K562 (cell line): Measurements from ENCODE around the gene STON2. TPM values are rescaled to one million over a fixed set of nuclear protein-coding genes. Genes with fewer than 3 reads are reported as not detected.
"Not testable (repeated sequence)": the region's sequence is repeated elsewhere in the genome, so short reads cannot be mapped to it uniquely, and the experiment has no call there.

Experiments used
- ATAC-seq: fragments of 200-7000 bp; cut with Tn5 transposase; 3 replicates; pipeline ENCODE4 v1.9.1; 2020; ENCODE audit warnings: moderate library complexity
- BruUV-seq: library from RNA; stranded (reverse); fragments of 400-500 nt; replicated peaks from 2 replicates; lab custom pipeline; 2021; lab: Mats Ljungman, UMichigan
- CTCF ChIA-PET: fragments of 300-600 bp; formaldehyde crosslinking; extraction: SDS; loops from one replicate; lab custom pipeline; 2021; ENCODE audit warnings: low intra/inter-chr PET ratio; lab: Yijun Ruan, JAX
- POLR2A ChIA-PET: fragments of 300-600, 350-650 bp; sonication (Branson Sonifier 250); formaldehyde crosslinking; extraction: SDS; loops from one replicate; lab custom pipeline; 2021; ENCODE audit warnings: antibody characterized with exemption, inconsistent platforms; lab: Yijun Ruan, JAX
- DNase-seq, 4 experiments: peaks; one replicate each; pipeline versions ENCODE4 v3.0.0 to v3.0.0-alpha.2; 2011 to 2018; ENCODE audit warnings: low spot score in 3 of 4, mixed read lengths in 3 of 4; ENCODE audit errors: extremely low read depth in 1 of 4
- FAIRE-seq: peaks from 2 replicates; lab custom pipeline; 2011; peaks lifted over from hg19 to GRCh38; lab: Jason Lieb, UNC
- H2AFZ ChIP-seq: 2 replicates; pipeline ENCODE4 v1.6.0; 2011; ENCODE audit warnings: low read depth, low read length, control low read depth, inconsistent platforms
- H3K27ac ChIP-seq: fragments of 200-600 bp; 3 replicates; pipeline ENCODE4 v1.8.0; 2011; ENCODE audit warnings: low read depth, mild to moderate bottlenecking, control low read depth, inconsistent platforms, low read length, moderate library complexity, mixed read lengths; ENCODE audit errors: extremely low read depth
- H3K27me3 ChIP-seq, 2 experiments: fragments of 300-600 bp in 1 of 2; 2 replicates in 1 of 2; 3 replicates in 1 of 2; pipeline versions ENCODE4 v1.6.0 to v1.8.0; 2011; ENCODE audit warnings: inconsistent platforms in 2 of 2, low read length in 2 of 2, mild to moderate bottlenecking in 1 of 2, mixed read lengths in 1 of 2, moderate library complexity in 1 of 2; ENCODE audit not compliant: control insufficient read depth in 2 of 2, insufficient read depth in 2 of 2
- H3K36me3 ChIP-seq: fragments of 300-600 bp; 3 replicates; pipeline ENCODE4 v1.8.0; 2011; ENCODE audit warnings: mild to moderate bottlenecking, low read length, inconsistent platforms; ENCODE audit not compliant: control insufficient read depth, insufficient read depth
- H3K4me1 ChIP-seq, 2 experiments: fragments of 200-600 bp in 1 of 2; replicated peaks in 1 of 2; 2 replicates in 1 of 2; 3 replicates in 1 of 2; pipeline versions ENCODE4 v1.5.1 to v1.8.0; 2011; ENCODE audit warnings: inconsistent platforms in 2 of 2, low read length in 2 of 2, mild to moderate bottlenecking in 1 of 2, mixed read lengths in 1 of 2, moderate library complexity in 1 of 2; ENCODE audit not compliant: control insufficient read depth in 2 of 2, insufficient read depth in 2 of 2
- H3K4me2 ChIP-seq: 2 replicates; pipeline ENCODE4 v1.6.1; 2011; ENCODE audit warnings: low read length, control low read depth, inconsistent platforms, mixed read lengths; ENCODE audit not compliant: insufficient read depth
- H3K4me3 ChIP-seq: fragments of 200-600 bp; sonication (generic), shearing (Covaris generic); 2 replicates; pipeline ENCODE4 v1.5.1; 2016; ENCODE audit warnings: control low read depth, inconsistent platforms
- H3K79me2 ChIP-seq: fragments of 200-600 bp; 3 replicates; pipeline ENCODE4 v1.8.0; 2011; ENCODE audit warnings: low read length, inconsistent platforms; ENCODE audit not compliant: control insufficient read depth, insufficient read depth
- H3K9ac ChIP-seq, 2 experiments: 2 replicates each; pipeline versions ENCODE4 v1.6.0 to v1.6.1; 2011; ENCODE audit warnings: low read depth in 2 of 2, low read length in 2 of 2, control low read depth in 1 of 2, inconsistent platforms in 1 of 2, mild to moderate bottlenecking in 1 of 2, mixed read lengths in 1 of 2; ENCODE audit not compliant: insufficient read depth in 1 of 2
- H3K9me1 ChIP-seq: one replicate; pipeline ENCODE4 v1.6.0; 2011; ENCODE audit warnings: inconsistent platforms, mild to moderate bottlenecking, low read length, moderate library complexity; ENCODE audit not compliant: control insufficient read depth, insufficient read depth
- H3K9me3 ChIP-seq: replicated peaks from 2 replicates; pipeline ENCODE4 v1.5.1; 2011; ENCODE audit warnings: low read depth, low read length, inconsistent platforms; ENCODE audit not compliant: control insufficient read depth, insufficient read depth
- H4K20me1 ChIP-seq: replicated peaks from 2 replicates; pipeline ENCODE4 v1.6.1; 2011; ENCODE audit warnings: low read length, inconsistent platforms, mixed read lengths; ENCODE audit not compliant: control insufficient read depth, insufficient read depth
- CHD2 ChIP-seq: IDR thresholded peaks from 2 replicates; pipeline ENCODE4 v1.6.1; 2011; ENCODE audit warnings: low read depth, low read length
- ETV1 ChIP-seq: fragments of 450-650 bp; conservative IDR thresholded peaks from 2 replicates; pipeline ENCODE4 v1.6.1; 2016; ENCODE audit warnings: missing genetic modification characterization, control low read depth, low read depth, missing compliant biosample characterization
- FIP1L1 ChIP-seq: fragments of 200-400 bp; formaldehyde crosslinking; IDR thresholded peaks from 2 replicates; pipeline ENCODE4 v1.6.1; 2018; ENCODE audit warnings: mild to moderate bottlenecking, low read depth, low read length; ENCODE audit not compliant: poor library complexity, severe bottlenecking
- PTRF ChIP-seq: fragments of 450-650 bp; IDR thresholded peaks from 2 replicates; pipeline ENCODE4 v1.6.1; 2016; ENCODE audit warnings: mild to moderate bottlenecking, missing genetic modification characterization, missing compliant biosample characterization
- PURB ChIP-seq: sonication (generic); formaldehyde crosslinking; IDR thresholded peaks from 2 replicates; pipeline ENCODE4 v1.9.0; 2021; ENCODE audit warnings: low read depth, mild to moderate bottlenecking, missing genetic modification reagents
- STAG1 ChIP-seq: sonication (generic); formaldehyde crosslinking; IDR thresholded peaks from 2 replicates; pipeline ENCODE4 v1.5.0; 2020; ENCODE audit warnings: missing genetic modification reagents, borderline replicate concordance
- ZNF146 ChIP-seq: IDR thresholded peaks from one replicate; pipeline ENCODE4 v1.6.1; 2018; ENCODE audit warnings: missing compliant biosample characterization; ENCODE audit not compliant: unreplicated experiment
- ZNF263 ChIP-seq: sonication (generic); formaldehyde crosslinking; IDR thresholded peaks from 2 replicates; pipeline ENCODE4 v1.8.0; 2022; ENCODE audit warnings: mild to moderate bottlenecking, missing genetic modification reagents, borderline replicate concordance
- ZNF57 ChIP-seq: fragments of 450-650 bp; formaldehyde crosslinking; IDR thresholded peaks from 2 replicates; pipeline ENCODE4 v1.4.0; 2020; ENCODE audit warnings: mild to moderate bottlenecking, moderate library complexity
- ZNF740 ChIP-seq, 3 experiments: fragments of 200-800 bp in 1 of 3; sonication (Bioruptor generic) in 1 of 3; sonication (generic) in 1 of 3; formaldehyde crosslinking in 1 of 3; IDR thresholded peaks; 2 replicates each; pipeline versions ENCODE4 v1.6.1 to v1.8.0; 2016 to 2022; ENCODE audit warnings: mild to moderate bottlenecking in 2 of 3, missing compliant biosample characterization in 2 of 3, missing genetic modification characterization in 2 of 3, missing genetic modification reagents in 1 of 3
- WGBS: fragments of 100-300 bp; shearing (Covaris generic); methylation state at CpG from one replicate; pipeline ENCODE4 v1.1.6; 2016; ENCODE audit warnings: low coverage, mixed read lengths; ENCODE audit not compliant: insufficient coverage; ENCODE audit errors: missing lambda C conversion rate; 5-methylcytosine and 5-hydroxymethylcytosine counted together
- in situ Hi-C: fragments of 300-500 bp; cut with MboI; formaldehyde crosslinking; loops from 4 replicates; pipeline ENCODE4 v1.15.0; 2018; ENCODE audit warnings: inconsistent platforms, mixed read lengths
- intact Hi-C: fragments of 100-400 bp; cut with micrococcal nuclease; formaldehyde crosslinking; loops from 2 replicates; pipeline ENCODE4 v1.14.2; 2022
- polyA plus RNA-seq, 8 experiments: library from polyadenylated mRNA; depleted of rRNA in 4 of 8; stranded (reverse) in 5 of 8; unstranded in 3 of 8; fragments of >200 nt; fragmentation: Nextera tagmentation in 2 of 8; fragmentation: Illumina TruSeq in 1 of 8; extraction: Ambion mirVana in 2 of 8; extraction: Trizol in 1 of 8; gene quantifications; 2 replicates each; pipeline versions ENCODE4 v1.2.1 to v1.2.3, GENCODE V29; 2011 to 2014; ENCODE audit warnings: inconsistent platforms in 1 of 8, missing spikeins in 1 of 8
- total RNA-seq, 7 experiments: library from RNA; depleted of rRNA in 6 of 7; stranded (reverse); fragments of >200 nt in 6 of 7; fragmentation: Illumina TruSeq in 2 of 7; extraction: Trizol in 2 of 7; gene quantifications; 2 replicates each; pipeline versions ENCODE4 v1.2.1 to v1.2.3, GENCODE V29; 2011 to 2021; ENCODE audit warnings: low replicate concordance in 1 of 7

Gene STON2
- total and polyA plus RNA-seq, 9 of the 15 experiments (the other 6 are each of a cell fraction or from before 2014, with no cell fraction given), result 7.8 to 99.3 (median 53.5) TPM

DNA sequence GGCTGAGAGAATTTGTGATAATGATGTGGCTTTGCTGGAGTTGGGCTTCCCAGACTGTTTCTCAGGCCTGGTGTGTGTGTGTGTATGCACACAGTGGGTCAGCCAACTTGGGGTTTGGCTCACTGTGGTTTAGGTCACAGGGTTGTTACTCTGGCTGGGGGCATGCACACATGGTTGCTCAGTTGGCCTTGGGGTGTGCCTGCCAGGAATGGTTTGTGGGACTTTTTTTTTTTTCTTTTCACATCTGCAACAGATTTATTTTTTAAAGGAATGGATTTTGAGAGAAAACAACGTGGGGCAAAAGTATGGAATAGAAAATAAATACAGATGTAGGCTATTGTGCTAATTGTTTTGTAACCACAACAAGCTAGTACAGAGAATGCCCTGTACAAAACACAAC is 154.4 kb downstream of the STON2 start (continued):
- TF ChIP-seq ZNF740 (CRISPR knock-in tag; IDR thresholded peaks at IDR 0.05), result no peak
- no peak for TF ChIP-seq ZNF740 (tag; IDR thresholded peaks at IDR 0.05)
- no peak for TF ChIP-seq ZNF263 (CRISPR knock-in tag)
- TF ChIP-seq PURB (CRISPR knock-in tag), result no peak
- no peak for TF ChIP-seq ETV1
- no peak for TF ChIP-seq FIP1L1
- TF ChIP-seq STAG1 (CRISPR knock-in tag), result no peak
- TF ChIP-seq ZNF57 (CRISPR knock-in tag), result no peak
- TF ChIP-seq PTRF (tag), result no peak
- no peak for TF ChIP-seq CHD2
- no peak for TF ChIP-seq ZNF146

GRCh38 chr14:81244431-81244830 is 155.7 kb downstream of the STON2 start:
- POLR2A ChIA-PET, CTCF ChIA-PET, H3K4me1 ChIP-seq, ATAC-seq, H2AFZ ChIP-seq, H3K27ac ChIP-seq, H3K4me3 ChIP-seq, H3K79me2 ChIP-seq, H3K9me1 ChIP-seq, DNase-seq, H3K36me3 ChIP-seq, intact Hi-C loops, FAIRE-seq, H3K4me2 ChIP-seq, BruUV-seq, H4K20me1 ChIP-seq, H3K27me3 ChIP-seq, in situ Hi-C loops, H3K9me3 ChIP-seq, H3K9ac ChIP-seq: not testable (repeated sequence)
- 82% methylated on average over 6 of the region's 28 CpGs for WGBS
